ENCODE measurements around the gene SAV1.
A peak's percentile ranks its signal among the peaks of the same experiment; 100 is the strongest.

SAV1 gene

DNA sequence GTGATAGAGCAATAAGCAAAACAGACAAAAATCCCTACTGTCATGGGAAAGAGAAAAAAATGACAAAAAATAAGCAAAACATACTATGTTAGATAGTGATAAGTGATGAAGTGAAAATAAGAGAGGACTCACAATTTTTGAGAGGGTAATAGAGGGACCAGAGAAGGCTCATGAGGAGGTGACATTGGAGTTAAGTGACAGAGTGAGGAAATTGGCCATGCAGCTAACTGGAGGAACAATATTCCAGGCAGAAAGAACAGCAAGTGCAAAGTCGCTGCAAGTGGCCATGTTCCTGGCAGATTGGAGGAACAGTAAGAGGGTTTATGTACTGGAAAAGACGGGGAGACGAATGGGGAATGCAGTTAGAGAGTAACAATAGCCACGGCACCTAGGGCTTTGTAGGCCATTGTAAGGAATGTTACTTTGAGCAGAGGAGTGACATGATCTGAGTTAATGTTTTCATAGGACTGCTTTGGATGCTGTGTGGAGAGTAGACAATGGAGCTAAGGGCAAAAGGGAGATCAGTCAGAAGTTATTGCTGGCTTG lies 1.4 kb upstream of the SAV1 start:
- H3K27me3 ChIP-seq (ENCODE audit: insufficient read depth, low read length, poor library complexity) = peaks cover 11% of the 10 kb centered on the region
- H3K4me2 ChIP-seq (ENCODE audit: insufficient read depth, low read length) = no peak overlapping the region
- DNase-seq = no peak
- ATAC-seq (ENCODE audit: insufficient read depth, low read depth) = no peak
- H3K9ac ChIP-seq (ENCODE audit: low read depth, low read length) = no peak overlapping the region
- peaks cover 20% of the 10 kb centered on the region for H3K79me2 ChIP-seq (ENCODE audit: insufficient read depth, low read length)
- H3K4me1 ChIP-seq (ENCODE audit: insufficient read depth, low read length) = peaks cover 30% of the 10 kb centered on the region
- no peak overlapping the region for H3K4me3 ChIP-seq (ENCODE audit: low read depth in 1 of 2, low read length in 2 of 2)
- H4K20me1 ChIP-seq (ENCODE audit: insufficient read depth, low read length) = no peaks in the 10 kb centered on the region
- H2AFZ ChIP-seq (ENCODE audit: low read depth, low read length) = no peak overlapping the region
- no peak for TF ChIP-seq EZH2 (IDR thresholded peaks at IDR 0.05; ENCODE audit: borderline replicate concordance, low read depth, low read length, severe bottlenecking)
- TF ChIP-seq, protein P1, sequence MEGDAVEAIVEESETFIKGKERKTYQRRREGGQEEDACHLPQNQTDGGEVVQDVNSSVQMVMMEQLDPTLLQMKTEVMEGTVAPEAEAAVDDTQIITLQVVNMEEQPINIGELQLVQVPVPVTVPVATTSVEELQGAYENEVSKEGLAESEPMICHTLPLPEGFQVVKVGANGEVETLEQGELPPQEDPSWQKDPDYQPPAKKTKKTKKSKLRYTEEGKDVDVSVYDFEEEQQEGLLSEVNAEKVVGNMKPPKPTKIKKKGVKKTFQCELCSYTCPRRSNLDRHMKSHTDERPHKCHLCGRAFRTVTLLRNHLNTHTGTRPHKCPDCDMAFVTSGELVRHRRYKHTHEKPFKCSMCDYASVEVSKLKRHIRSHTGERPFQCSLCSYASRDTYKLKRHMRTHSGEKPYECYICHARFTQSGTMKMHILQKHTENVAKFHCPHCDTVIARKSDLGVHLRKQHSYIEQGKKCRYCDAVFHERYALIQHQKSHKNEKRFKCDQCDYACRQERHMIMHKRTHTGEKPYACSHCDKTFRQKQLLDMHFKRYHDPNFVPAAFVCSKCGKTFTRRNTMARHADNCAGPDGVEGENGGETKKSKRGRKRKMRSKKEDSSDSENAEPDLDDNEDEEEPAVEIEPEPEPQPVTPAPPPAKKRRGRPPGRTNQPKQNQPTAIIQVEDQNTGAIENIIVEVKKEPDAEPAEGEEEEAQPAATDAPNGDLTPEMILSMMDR (IDR thresholded peaks at IDR 0.05; ENCODE audit: borderline replicate concordance, extremely low read depth, low read length, poor library complexity, severe bottlenecking) = no peak
- no peak overlapping the region for H3K27ac ChIP-seq (ENCODE audit: low read length)
- peaks cover 2% of the 10 kb centered on the region; the same call in 1 of the 2 replicates for H3K36me3 ChIP-seq (ENCODE audit: insufficient read depth, low read length)
- H3K9me3 ChIP-seq (ENCODE audit: insufficient read depth, low read length, severe bottlenecking) = no peaks in the 10 kb centered on the region

DNA sequence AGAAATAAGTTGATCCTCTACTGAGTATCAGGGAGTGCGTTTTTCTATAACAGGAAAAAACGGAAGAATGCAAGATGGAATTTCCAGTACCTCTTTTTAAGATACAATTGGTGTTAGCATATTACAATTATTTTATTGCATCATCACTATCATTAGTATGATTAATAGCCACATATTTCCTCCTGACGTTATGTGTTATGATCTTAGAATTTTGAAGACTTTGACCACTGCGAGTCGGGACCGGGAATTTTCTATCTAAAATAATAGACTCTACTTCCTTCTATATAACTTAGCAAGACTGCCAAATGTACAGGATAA lies 679 bp upstream of the SAV1 start:
- no peak overlapping the region for H3K27ac ChIP-seq (ENCODE audit: low read length)

DNA sequence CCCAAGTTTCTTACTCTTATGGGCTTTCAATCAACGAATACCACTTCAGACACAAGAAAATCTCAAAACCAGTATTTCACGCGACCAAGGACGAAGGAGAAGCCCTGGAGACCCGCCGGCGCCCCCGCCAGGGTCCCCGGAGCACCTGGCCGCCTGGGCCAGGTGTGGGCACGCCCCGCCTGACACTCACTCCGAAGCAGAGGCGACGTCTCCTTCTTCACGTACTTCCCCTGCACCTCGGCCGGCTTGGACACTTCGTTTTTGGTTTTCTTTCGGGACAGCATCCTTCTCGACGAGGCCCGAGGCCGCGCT lies 466 bp downstream of the SAV1 start:
- Histone ChIP-seq H3K27me3 (ENCODE audit: insufficient read depth, low read length, poor library complexity) (peaks cover 11% of the 10 kb centered on the region), H3K36me3 (ENCODE audit: insufficient read depth, low read length) (peaks cover 4% of the 10 kb centered on the region; the same call in 1 of the 2 replicates), H4K20me1 (ENCODE audit: insufficient read depth, low read length) (no peaks in the 10 kb centered on the region), H3K9ac (ENCODE audit: low read depth, low read length) (peak overlapping the region; percentile 75), H3K4me3 (ENCODE audit: low read depth in 1 of 2, low read length in 2 of 2) (peak overlapping the region; percentile 78 to 82), H3K27ac (ENCODE audit: low read length) (peak overlapping the region; percentile 2; the same call in 1 of the 2 replicates), H3K79me2 (ENCODE audit: insufficient read depth, low read length) (peaks cover 23% of the 10 kb centered on the region), H3K9me3 (ENCODE audit: insufficient read depth, low read length, severe bottlenecking) (no peaks in the 10 kb centered on the region), H3K4me1 (ENCODE audit: insufficient read depth, low read length) (peaks cover 30% of the 10 kb centered on the region), H3K4me2 (ENCODE audit: insufficient read depth, low read length) (peak overlapping the region; percentile 91), H2AFZ (ENCODE audit: low read depth, low read length) (peak overlapping the region; percentile 94)
- peak; percentile 29 for DNase-seq
- peak; percentile 38; the same call in 2 of the 3 replicates for ATAC-seq (ENCODE audit: insufficient read depth, low read depth)
- TF ChIP-seq, protein P1 (IDR thresholded peaks at IDR 0.05; ENCODE audit: borderline replicate concordance, extremely low read depth, low read length, poor library complexity, severe bottlenecking) = peak; percentile 23
- TF ChIP-seq EZH2 (IDR thresholded peaks at IDR 0.05; ENCODE audit: borderline replicate concordance, low read depth, low read length, severe bottlenecking) = no peak

More for the DNA sequence above, 679 bp upstream of the SAV1 start:
- Histone ChIP-seq H3K9me3 (ENCODE audit: insufficient read depth, low read length, severe bottlenecking) (no peaks in the 10 kb centered on the region), H2AFZ (ENCODE audit: low read depth, low read length) (peak overlapping the region; percentile 94), H4K20me1 (ENCODE audit: insufficient read depth, low read length) (no peaks in the 10 kb centered on the region), H3K4me1 (ENCODE audit: insufficient read depth, low read length) (peaks cover 30% of the 10 kb centered on the region), H3K4me3 (ENCODE audit: low read depth in 1 of 2, low read length in 2 of 2) (peak overlapping the region in 1 of 2 experiments; percentile 82; a peak in 3 of 4 replicates), H3K9ac (ENCODE audit: low read depth, low read length) (peak overlapping the region; percentile 75; the same call in 1 of the 2 replicates), H3K79me2 (ENCODE audit: insufficient read depth, low read length) (peaks cover 22% of the 10 kb centered on the region), H3K27me3 (ENCODE audit: insufficient read depth, low read length, poor library complexity) (peaks cover 11% of the 10 kb centered on the region), H3K36me3 (ENCODE audit: insufficient read depth, low read length) (peaks cover 4% of the 10 kb centered on the region; the same call in 1 of the 2 replicates), H3K4me2 (ENCODE audit: insufficient read depth, low read length) (peak overlapping the region; percentile 91)
- ATAC-seq (ENCODE audit: insufficient read depth, low read depth) = no peak
- no peak for DNase-seq
- TF ChIP-seq, protein P1 (IDR thresholded peaks at IDR 0.05; ENCODE audit: borderline replicate concordance, extremely low read depth, low read length, poor library complexity, severe bottlenecking) = no peak
- no peak for TF ChIP-seq EZH2 (IDR thresholded peaks at IDR 0.05; ENCODE audit: borderline replicate concordance, low read depth, low read length, severe bottlenecking)

Measured in DND-41 (cell line).